Measurements from ENCODE around the gene TAF4. TPM values are rescaled to one million over a fixed set of nuclear protein-coding genes. Genes with fewer than 3 reads are reported as not detected.

The TAF4 gene
- polyA plus RNA-seq, 1 donor = 20.0 TPM

- DNase-seq = no peak
Observed at GRCh38 chr20:62020935-62021701, 44.6 kb downstream of the TAF4 start.

GRCh38 chr20:62019881-62020492 lies 45.7 kb downstream of the TAF4 start:
- no peak for DNase-seq

DNA sequence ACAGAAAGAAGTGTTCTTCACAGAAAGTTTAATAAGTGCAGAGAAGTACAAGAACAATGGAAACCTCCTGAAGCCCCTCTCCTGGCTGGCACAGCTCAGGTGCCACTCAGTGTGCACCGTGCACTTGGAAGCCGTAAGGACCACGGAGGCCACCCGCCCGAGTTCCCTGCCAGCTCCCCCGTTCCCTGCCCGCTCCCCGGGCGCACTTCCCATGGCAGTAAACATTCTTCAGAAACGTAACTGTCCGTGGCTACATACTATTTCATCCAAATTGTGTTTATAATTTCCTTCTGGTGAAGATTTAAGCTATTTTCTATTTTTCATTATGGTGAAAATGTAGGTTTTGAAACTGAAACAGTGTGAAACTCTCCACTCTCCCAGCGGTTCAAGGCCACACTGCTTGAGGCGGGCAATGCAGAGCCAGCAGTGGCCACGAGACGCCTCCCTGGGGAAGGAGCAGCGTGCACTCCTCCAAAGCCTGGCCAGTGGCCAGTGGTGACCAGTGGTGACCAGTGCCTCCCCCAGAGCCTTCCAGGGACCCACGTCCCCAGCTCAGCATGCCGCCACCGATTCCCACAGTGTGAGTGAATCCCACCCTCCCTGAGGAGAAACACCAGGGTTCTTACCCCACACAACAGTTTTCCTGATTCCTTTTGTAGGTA lies 46.4 kb downstream of the TAF4 start:
- DNase-seq = no peak

GRCh38 chr20:62018437-62019143 lies 47.1 kb downstream of the TAF4 start:
- no peak for DNase-seq

DNA sequence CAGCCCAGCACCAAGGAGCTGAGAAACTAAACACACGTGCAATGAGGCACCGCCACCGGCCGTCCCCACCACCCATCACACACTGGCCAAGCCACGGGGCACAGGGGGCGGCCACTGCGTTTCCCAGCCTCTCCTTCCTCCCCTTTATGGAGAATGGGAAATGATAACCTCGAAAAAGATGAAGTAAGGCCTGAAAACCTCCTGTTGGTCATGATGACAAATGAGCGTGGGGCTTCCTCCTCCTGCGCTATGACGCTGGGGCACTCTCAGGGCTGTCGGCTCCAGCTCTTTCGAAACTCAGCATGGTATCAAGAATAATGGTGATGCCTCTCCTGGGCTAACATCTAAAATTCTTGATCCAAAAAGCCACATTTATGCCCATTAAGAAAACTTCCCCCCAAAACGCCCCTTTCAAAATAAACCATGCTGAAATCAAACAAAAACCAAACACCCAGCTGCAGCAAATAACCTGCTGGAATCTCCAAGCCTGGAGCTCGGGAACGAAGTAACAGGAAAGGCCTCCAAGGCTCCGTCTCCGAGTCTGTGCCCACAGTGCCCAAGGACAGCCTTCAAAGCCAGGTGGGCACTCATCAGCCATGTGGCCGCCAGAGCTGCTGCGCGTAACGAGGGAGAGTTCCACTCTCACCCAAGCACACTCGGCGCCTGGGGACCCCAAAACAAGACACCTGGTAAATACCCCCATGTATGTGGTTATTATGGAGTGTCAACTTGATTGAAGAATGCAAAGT lies 50.0 kb downstream of the TAF4 start:
- DNase-seq = no peak

DNA sequence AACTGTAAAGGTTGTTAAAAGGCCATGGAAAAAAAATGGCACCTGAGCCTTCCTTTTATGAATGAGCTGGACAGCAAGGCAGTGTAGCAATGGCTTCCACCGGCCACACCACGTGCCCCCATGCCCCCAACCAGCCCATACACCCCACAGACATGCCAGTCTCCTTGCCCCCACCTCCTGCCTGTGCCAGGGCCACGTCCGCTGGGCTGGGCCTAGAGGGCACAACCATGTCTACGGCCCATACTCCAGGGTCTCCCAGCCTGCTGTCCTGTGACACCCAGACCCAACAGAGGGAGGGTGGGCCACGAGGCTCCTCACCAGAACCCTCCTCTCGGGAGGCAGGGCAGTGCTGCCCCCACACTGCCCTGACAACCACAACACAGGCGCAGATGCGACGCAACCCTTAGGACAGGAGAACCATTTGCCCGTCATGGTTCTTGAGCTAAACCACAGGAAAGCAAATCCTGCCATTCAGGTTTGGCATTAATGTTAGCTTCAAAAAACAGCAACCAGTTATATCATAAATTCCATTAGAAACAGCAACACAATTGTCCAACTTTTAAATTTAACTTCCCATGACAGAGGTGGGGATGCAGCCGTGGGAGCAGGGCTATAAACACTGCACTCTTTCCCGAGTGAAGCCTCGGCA lies 50.7 kb downstream of the TAF4 start:
- DNase-seq = no peak

- no peak for DNase-seq
Observed at GRCh38 chr20:62014488-62014775, 51.2 kb downstream of the TAF4 start.

DNA sequence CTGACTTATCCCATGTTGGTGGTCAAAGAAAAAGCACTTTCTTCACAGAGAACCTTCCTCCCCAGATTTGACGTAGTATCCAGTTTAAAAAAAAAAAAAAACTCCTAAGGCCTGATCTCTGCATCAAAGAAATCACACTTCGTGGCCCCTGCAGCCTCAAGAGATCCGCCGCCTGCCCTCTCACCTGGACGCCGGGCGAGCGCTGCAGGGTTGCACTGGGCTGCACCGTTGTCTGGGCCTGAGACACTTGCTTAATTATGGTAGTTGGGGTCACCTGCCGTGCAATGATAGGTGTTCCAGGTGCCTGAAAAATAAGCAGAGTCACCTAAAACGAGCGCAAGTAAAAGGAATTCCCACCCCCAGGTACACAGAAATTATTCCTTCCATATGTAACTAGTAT lies 53.0 kb downstream of the TAF4 start:
- no peak for DNase-seq

DNA sequence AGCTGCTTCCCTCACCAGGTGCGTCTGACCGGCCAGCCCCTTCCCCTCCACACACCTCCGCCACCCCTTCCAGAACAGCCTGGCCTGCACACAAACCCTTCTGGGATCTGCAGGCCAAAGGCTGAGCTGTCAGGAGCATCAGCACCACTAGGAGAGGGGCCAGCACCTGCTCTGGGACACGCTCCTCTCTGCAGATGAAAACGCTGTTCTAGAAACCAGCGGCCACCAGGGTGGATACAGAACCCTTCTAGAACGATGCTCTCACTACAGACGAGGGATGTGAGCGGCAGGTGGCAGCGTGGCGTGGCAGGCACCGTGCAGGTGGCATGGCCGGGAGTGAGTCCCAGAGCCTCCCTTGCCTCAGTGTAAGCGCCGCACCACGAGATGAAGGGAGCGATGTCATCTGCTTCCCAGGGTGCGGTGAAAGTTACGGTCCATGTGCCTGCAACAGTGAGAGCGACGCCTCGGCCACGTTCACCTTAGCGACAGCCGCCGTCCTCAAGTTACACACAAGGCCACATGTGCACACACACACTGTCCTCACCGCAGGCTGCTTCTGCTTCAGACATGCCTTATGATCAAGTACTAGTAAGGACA lies 53.6 kb downstream of the TAF4 start:
- DNase-seq = no peak

- DNase-seq = no peak
Observed at GRCh38 chr20:62011403-62011790, 54.3 kb downstream of the TAF4 start.

DNA sequence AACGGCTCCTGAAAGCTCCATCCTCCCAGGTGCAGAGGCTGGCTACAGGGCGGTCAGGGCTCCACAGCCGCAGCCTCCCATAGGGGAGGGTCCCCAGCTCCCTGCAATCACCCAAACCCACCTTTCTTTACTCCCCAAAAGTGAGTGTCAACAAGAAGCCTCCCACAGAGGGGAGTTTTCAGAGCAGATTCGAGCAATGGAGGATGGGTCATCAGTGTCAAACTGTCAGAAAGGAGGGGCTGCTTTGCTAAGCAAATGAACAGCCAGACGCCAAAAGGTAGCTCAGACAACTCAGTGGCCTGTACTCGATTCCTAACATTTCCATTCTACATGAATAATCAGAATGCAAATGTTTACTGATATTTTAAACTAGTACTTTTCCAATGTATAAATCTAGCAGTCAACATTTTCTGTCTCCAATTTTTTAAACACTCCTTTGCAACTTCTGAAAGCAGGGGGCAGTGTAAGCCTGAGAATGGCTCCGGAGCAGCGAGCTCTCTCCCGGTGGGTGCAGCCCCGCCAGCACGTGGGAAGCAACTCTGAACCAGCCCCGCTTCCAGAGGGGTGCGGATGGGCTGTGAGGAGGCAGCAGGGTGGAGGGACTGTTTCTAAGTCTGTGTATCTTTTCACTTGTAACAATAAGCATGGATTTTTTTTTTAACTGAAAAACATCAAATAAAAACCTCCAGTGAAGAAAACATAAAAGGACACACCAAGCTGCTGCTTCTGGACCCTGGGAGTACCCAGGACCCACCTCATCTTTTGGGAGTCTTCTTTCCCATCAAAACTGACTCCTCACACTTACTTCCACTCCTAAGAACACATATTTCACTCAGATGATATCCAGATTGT lies 54.9 kb downstream of the TAF4 start:
- DNase-seq = no peak

DNA sequence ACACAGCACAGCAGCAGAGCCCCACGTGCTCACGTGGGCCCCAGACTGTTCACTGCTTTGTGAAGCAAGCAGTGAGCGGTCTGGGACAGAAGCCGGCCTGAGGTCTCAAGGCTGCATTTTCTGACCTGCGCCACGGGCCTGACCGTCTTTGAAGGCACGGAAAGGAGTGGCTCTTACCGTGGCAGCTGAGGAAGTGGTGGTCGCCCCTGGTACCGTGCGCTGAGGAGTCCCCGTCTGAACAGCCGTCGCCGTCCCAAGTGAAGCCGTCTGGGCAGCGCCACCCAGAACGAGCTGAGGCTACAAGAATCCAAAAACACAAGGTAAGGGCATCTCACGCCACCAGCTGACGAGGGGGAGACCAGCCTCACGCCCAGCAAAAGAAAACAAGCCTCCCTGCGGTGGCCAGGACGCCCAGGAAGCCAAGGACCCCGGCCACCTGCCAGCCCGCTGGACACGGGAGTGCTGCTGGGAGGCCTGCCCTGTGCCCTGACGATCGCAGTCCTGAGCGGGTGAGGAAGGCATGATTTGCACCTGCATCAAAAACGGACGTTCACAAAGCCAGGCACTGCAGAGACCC lies 55.7 kb downstream of the TAF4 start:
- no peak for DNase-seq

DNA sequence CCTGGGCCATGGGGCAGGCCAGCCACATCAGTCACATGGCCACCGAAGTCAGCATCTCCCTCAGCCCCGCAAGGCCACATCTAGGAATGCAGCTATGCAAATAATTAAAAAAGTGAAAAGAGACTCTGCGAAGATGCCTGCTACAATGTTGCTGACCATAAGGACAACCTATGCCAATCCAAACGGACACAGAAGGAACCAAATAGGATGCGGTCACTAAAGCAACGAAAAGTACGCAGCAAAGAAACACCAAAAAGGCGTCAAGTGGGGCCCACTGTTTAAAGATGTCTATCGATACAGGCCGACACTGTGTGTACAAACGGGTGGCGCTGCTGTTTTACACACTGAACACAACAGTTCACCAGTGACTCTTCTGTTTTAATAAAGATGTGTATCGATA lies 56.4 kb downstream of the TAF4 start:
- no peak for DNase-seq

- no peak for DNase-seq
Observed at GRCh38 chr20:62008643-62009183, 57.0 kb downstream of the TAF4 start.

DNA sequence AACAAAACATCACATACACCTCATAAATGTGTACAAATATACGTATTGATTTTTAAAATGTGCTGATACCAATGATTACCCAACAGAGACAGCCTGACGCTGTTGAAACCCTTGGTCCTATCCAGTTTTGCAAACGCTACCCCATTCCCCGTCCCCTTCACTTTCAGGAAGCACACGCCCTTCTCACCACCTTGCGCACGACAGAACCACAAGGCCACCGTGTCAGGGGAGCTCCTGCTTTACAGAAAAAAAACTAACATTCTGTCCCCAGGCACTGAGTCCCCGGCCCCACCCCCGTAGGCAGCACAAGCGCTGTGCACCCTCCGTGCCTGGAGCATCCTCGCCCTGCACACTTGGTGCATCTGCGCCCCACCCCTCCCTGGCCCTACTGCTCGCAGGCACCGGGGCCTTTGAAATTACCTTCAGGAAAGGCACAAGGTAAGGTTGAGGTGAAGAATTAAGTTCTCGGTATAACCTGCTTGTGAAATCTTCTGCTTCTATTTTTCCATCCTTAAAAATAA lies 58.5 kb downstream of the TAF4 start:
- no peak for DNase-seq

DNA sequence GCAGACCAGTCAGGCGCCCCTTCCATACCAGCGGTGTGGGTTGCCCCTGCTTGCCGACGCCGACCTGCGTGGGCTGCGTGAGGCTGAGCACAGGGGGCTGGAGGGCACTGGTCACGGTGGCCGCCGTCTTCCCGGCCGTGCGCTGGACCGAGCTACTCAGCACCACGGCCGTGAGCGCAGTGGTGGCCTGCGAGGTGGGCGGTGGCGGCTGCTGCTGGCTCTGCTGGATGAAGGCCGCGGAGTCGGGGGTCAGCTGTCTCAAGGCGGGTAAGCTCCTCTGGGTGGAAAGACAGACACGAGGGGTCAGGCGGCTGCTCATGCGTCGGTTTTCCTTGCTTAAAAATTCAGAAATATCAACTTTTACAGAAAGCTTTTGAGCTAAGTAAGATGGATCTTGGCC lies 59.2 kb downstream of the TAF4 start:
- no peak for DNase-seq

DNA sequence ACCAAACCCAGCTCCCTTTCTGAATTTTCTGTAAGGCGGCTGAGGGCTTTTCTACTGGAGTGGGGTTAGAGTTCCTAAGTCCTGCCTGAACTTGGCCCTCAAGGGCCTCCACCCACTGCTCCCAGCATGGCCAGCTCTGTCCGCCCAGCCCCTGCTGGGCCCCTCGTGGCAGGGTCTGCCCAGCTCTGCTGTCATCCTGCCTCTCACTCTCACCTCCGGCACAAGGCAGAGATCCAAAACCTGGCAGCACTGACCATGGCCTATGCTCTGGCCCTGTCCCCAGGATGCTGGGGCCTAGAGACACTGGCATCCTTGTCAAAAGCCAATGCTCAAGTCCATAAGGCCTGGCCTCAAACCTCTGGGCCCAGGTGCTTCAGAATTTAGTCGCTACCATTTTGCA lies 61.1 kb downstream of the TAF4 start:
- DNase-seq = no peak

DNA sequence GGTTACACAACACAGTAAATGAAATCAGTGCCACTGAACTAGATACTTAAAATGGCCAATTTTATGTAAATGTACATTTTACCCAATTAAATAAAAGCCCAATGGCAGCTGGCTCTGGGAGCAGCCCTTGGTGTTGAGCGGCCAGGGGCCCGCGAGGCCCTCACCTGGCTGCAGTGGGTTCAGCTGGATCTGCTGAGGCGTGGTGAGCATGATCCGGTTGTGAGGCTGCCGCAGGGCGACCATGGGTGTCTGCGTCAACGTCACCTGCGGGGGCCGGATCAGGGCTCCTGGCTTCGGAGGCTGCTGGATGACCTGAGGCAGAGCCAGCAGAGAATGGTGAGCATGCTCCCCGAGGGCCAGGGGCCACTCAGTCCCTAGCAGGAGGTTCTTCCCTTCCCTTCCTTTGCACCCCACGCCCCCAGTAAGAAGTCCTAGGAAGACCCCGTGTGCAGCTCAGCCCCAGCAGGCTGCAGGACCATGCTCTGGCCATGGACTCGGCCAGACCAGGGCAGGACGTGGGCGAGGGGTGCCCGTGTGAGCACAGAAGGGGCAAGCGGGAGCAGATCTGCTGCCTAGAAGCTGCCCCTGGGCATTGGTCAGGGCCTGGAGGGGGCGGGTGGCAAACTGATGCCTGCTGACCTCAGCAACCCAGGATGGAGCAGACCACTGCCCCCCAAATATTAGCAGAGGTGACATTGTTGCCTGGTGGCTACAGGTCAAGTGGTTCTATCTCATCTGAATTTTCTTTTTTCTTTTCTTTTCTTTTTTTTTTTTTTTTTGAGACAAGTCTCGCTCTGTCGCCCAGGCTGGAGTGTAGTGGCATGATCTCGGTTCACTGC lies 61.9 kb downstream of the TAF4 start:
- DNase-seq = no peak
